Adrenal gland (tissue), 5 donors: ENCODE data around the gene SHISA2.

Source experiments
- CTCF ChIP-seq, 6 experiments: fragments of 450-650 bp in 4 of 6; fragments of 200-600 bp in 2 of 6; sonication (generic) in 1 of 6; IDR thresholded peaks; 1 replicate in 5 of 6; 2 replicates in 1 of 6; pipeline versions ENCODE4 v1.5.1 to v1.8.0; 2016 to 2021; ENCODE audit warnings: antibody characterized with exemption in 6 of 6, mild to moderate bottlenecking in 2 of 6, moderate library complexity in 1 of 6
- POLR2A ChIP-seq, 2 donors: fragments of 450-650 bp; IDR thresholded peaks; one replicate each; pipeline ENCODE4 v1.6.1; 2017; ENCODE audit warnings: antibody characterized with exemption in 2 of 2, mild to moderate bottlenecking in 2 of 2, moderate library complexity in 1 of 2
- donor health status: DM: no; HTN: no; CAD: no.

- TF ChIP-seq CTCF (IDR thresholded peaks at IDR 0.05) (no peak), POLR2A (IDR thresholded peaks at IDR 0.05) (no peak)
Observed at GRCh38 chr13:26050568-26051230, 1.1 kb downstream of the SHISA2 start.
